GM12878 (cell line): ENCODE measurements around the gene CACNB3.

Source experiments
- ASH2L ChIP-seq: fragments of 300-600, 200-600 bp; sonication (generic); IDR thresholded peaks from 2 replicates; pipeline ENCODE4 v1.6.1; 2017; ENCODE audit warnings: low read depth, mild to moderate bottlenecking, borderline replicate concordance
- CHD1 ChIP-seq: IDR thresholded peaks from 2 replicates; pipeline ENCODE4 v1.6.1; 2012; ENCODE audit warnings: low read depth, low read length, improper control_type of control experiment
- CTCF ChIP-seq, 3 experiments: IDR thresholded peaks in 2 of 3; conservative IDR thresholded peaks in 1 of 3; 2 replicates each; pipeline ENCODE4 v1.5.1; 2011; ENCODE audit warnings: low read depth in 3 of 3, low read length in 3 of 3, mild to moderate bottlenecking in 3 of 3, control low read depth in 2 of 3, moderate library complexity in 2 of 3, inconsistent platforms in 1 of 3, mixed read lengths in 1 of 3; ENCODE audit not compliant: control insufficient read depth in 2 of 3, insufficient read depth in 1 of 3; ENCODE audit errors: extremely low read depth in 1 of 3
- EZH2 ChIP-seq: IDR thresholded peaks from 2 replicates; pipeline ENCODE4 v1.6.1; 2012; ENCODE audit warnings: low read depth, mild to moderate bottlenecking, control low read depth, inconsistent platforms, low read length, borderline replicate concordance; ENCODE audit not compliant: control insufficient read depth
- FOXM1 ChIP-seq: IDR thresholded peaks from 2 replicates; pipeline ENCODE4 v1.6.1; 2012; ENCODE audit warnings: low read depth, mild to moderate bottlenecking, inconsistent platforms, low read length, moderate library complexity
- GABPA ChIP-seq: IDR thresholded peaks from 2 replicates; pipeline ENCODE4 v1.6.1; 2014; ENCODE audit warnings: antibody characterized with exemption, low read depth, mild to moderate bottlenecking, inconsistent platforms
- IKZF1 ChIP-seq: fragments of 450-650 bp; conservative IDR thresholded peaks from 2 replicates; pipeline ENCODE4 v1.6.1; 2017; ENCODE audit warnings: antibody characterized with exemption, mild to moderate bottlenecking
- MEF2A ChIP-seq: IDR thresholded peaks from 2 replicates; pipeline ENCODE4 v1.6.1; 2011; ENCODE audit warnings: low read depth, mild to moderate bottlenecking, low read length, moderate library complexity; ENCODE audit not compliant: insufficient read depth
- MTA2 ChIP-seq: fragments of 450-650 bp; IDR thresholded peaks from 2 replicates; pipeline ENCODE4 v1.6.1; 2016; ENCODE audit warnings: low read depth, mild to moderate bottlenecking, moderate library complexity
- POLR2AphosphoS5 ChIP-seq: IDR thresholded peaks from 2 replicates; pipeline ENCODE4 v1.6.1; 2011; ENCODE audit warnings: mild to moderate bottlenecking, low read length, inconsistent platforms
- RCOR1 ChIP-seq: conservative IDR thresholded peaks from 2 replicates; pipeline ENCODE4 v1.6.1; 2012; ENCODE audit warnings: low read depth, low read length, improper control_type of control experiment
- REST ChIP-seq: IDR thresholded peaks from 2 replicates; pipeline ENCODE4 v1.6.1; 2012; ENCODE audit warnings: mild to moderate bottlenecking, low read depth, low read length
- SREBF1 ChIP-seq: IDR thresholded peaks from 2 replicates; pipeline ENCODE4 v1.6.1; 2012; ENCODE audit warnings: mild to moderate bottlenecking, low read length
- ZBTB40 ChIP-seq: fragments of 450-650 bp; IDR thresholded peaks from 2 replicates; pipeline ENCODE4 v1.6.1; 2016; ENCODE audit warnings: mild to moderate bottlenecking, moderate library complexity, borderline replicate concordance

DNA sequence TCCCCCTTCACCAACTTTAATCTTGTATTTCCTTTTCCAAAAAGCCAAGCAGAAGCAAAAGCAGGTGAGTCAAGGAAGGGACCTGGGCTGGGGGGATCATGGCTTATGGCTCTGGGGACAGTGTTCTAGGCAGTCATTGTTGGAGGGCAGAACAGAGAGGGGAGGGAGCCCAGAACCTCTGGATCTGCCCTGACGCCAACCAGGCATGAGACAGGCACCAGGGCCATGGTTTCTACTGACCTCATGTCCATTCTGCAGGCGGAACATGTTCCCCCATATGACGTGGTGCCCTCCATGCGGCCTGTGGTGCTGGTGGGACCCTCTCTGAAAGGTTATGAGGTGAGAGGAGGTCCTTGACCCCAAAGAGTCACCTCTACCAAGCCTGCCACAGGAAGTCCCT is 6.6 kb downstream of the CACNB3 start:
- no peak for TF ChIP-seq POLR2AphosphoS5
- TF ChIP-seq REST: no peak
- no peak for TF ChIP-seq IKZF1
- TF ChIP-seq ASH2L: no peak
- TF ChIP-seq EZH2: no peak
- TF ChIP-seq CTCF (IDR thresholded peaks at IDR 0.05 in 2 of 3, conservative IDR thresholded peaks at IDR 0.05 in 1 of 3; ENCODE audit: control insufficient read depth in 2 of 3, extremely low read depth in 1 of 3, insufficient read depth in 1 of 3, low read depth in 3 of 3, low read length in 3 of 3): no peak
- no peak for TF ChIP-seq ZBTB40
- TF ChIP-seq RCOR1: no peak
- TF ChIP-seq SREBF1: no peak
- no peak for TF ChIP-seq FOXM1
- TF ChIP-seq MTA2: no peak
- no peak for TF ChIP-seq MEF2A
- no peak for TF ChIP-seq GABPA
- TF ChIP-seq CHD1: no peak
